ENCODE results near the gene WNT7A.

- TF ChIP-seq CTCF (IDR thresholded peaks at IDR 0.05) = no peak
- TF ChIP-seq EZH2 (IDR thresholded peaks at IDR 0.05; ENCODE audit: borderline replicate concordance, insufficient read depth, low read depth, low read length, poor library complexity, severe bottlenecking) = no peak
Measured at GRCh38 chr3:13891492-13892073, 11.7 kb upstream of the WNT7A start.

Data from B cell (primary cell).